ENCODE results near the gene SEMA6D.

Gene SEMA6D

GRCh38 chr15:47688573-47689086 is 28.7 kb upstream of the SEMA6D start:
- H3K27ac ChIP-seq (ENCODE audit: low read depth, low read length): no peak overlapping the region
- no peaks in the 10 kb centered on the region for H3K9me3 ChIP-seq (ENCODE audit: control insufficient read depth, insufficient read depth, low read depth, low read length)
- no peak overlapping the region for H3K9ac ChIP-seq (ENCODE audit: low read length)
- H3K4me3 ChIP-seq (ENCODE audit: low read depth, low read length): no peak overlapping the region
- no peaks in the 10 kb centered on the region for H3K36me3 ChIP-seq (ENCODE audit: control insufficient read depth, insufficient read depth, low read length)
- H3K27me3 ChIP-seq (ENCODE audit: control insufficient read depth, insufficient read depth, low read length): no peaks in the 10 kb centered on the region
- no peaks in the 10 kb centered on the region for H3K4me1 ChIP-seq (ENCODE audit: control insufficient read depth, insufficient read depth, low read length)

GRCh38 chr15:47689660-47690059 is 27.6 kb upstream of the SEMA6D start:
- Histone ChIP-seq H3K4me3 (ENCODE audit: low read depth, low read length) (no peak overlapping the region), H3K9me3 (ENCODE audit: control insufficient read depth, insufficient read depth, low read depth, low read length) (no peaks in the 10 kb centered on the region), H3K9ac (ENCODE audit: low read length) (no peak overlapping the region), H3K4me1 (ENCODE audit: control insufficient read depth, insufficient read depth, low read length) (no peaks in the 10 kb centered on the region), H3K36me3 (ENCODE audit: control insufficient read depth, insufficient read depth, low read length) (no peaks in the 10 kb centered on the region), H3K27ac (ENCODE audit: low read depth, low read length) (no peak overlapping the region), H3K27me3 (ENCODE audit: control insufficient read depth, insufficient read depth, low read length) (no peaks in the 10 kb centered on the region)

GRCh38 chr15:47691882-47692281 is 25.4 kb upstream of the SEMA6D start:
- Histone ChIP-seq H3K9ac (ENCODE audit: low read length) (no peak overlapping the region), H3K4me3 (ENCODE audit: low read depth, low read length) (no peak overlapping the region), H3K27ac (ENCODE audit: low read depth, low read length) (no peak overlapping the region), H3K4me1 (ENCODE audit: control insufficient read depth, insufficient read depth, low read length) (no peaks in the 10 kb centered on the region), H3K27me3 (ENCODE audit: control insufficient read depth, insufficient read depth, low read length) (no peaks in the 10 kb centered on the region), H3K36me3 (ENCODE audit: control insufficient read depth, insufficient read depth, low read length) (no peaks in the 10 kb centered on the region), H3K9me3 (ENCODE audit: control insufficient read depth, insufficient read depth, low read depth, low read length) (no peaks in the 10 kb centered on the region)

GRCh38 chr15:47696351-47696750 is 21.0 kb upstream of the SEMA6D start:
- no peaks in the 10 kb centered on the region for H3K36me3 ChIP-seq (ENCODE audit: control insufficient read depth, insufficient read depth, low read length)
- no peak overlapping the region for H3K9ac ChIP-seq (ENCODE audit: low read length)
- H3K4me1 ChIP-seq (ENCODE audit: control insufficient read depth, insufficient read depth, low read length): no peaks in the 10 kb centered on the region
- H3K27ac ChIP-seq (ENCODE audit: low read depth, low read length): no peak overlapping the region
- H3K9me3 ChIP-seq (ENCODE audit: control insufficient read depth, insufficient read depth, low read depth, low read length): no peaks in the 10 kb centered on the region
- no peaks in the 10 kb centered on the region for H3K27me3 ChIP-seq (ENCODE audit: control insufficient read depth, insufficient read depth, low read length)
- no peak overlapping the region for H3K4me3 ChIP-seq (ENCODE audit: low read depth, low read length)

GRCh38 chr15:47705281-47705997 is 11.9 kb upstream of the SEMA6D start:
- Histone ChIP-seq H3K9ac (ENCODE audit: low read length) (no peak overlapping the region), H3K4me3 (ENCODE audit: low read depth, low read length) (no peak overlapping the region), H3K27me3 (ENCODE audit: control insufficient read depth, insufficient read depth, low read length) (no peaks in the 10 kb centered on the region), H3K9me3 (ENCODE audit: control insufficient read depth, insufficient read depth, low read depth, low read length) (no peaks in the 10 kb centered on the region), H3K36me3 (ENCODE audit: control insufficient read depth, insufficient read depth, low read length) (no peaks in the 10 kb centered on the region), H3K4me1 (ENCODE audit: control insufficient read depth, insufficient read depth, low read length) (no peaks in the 10 kb centered on the region), H3K27ac (ENCODE audit: low read depth, low read length) (no peak overlapping the region)

- H3K4me1 ChIP-seq (ENCODE audit: control insufficient read depth, insufficient read depth, low read length): no peaks in the 10 kb centered on the region
- H3K27ac ChIP-seq (ENCODE audit: low read depth, low read length): no peak overlapping the region
- no peaks in the 10 kb centered on the region for H3K27me3 ChIP-seq (ENCODE audit: control insufficient read depth, insufficient read depth, low read length)
- no peak overlapping the region for H3K4me3 ChIP-seq (ENCODE audit: low read depth, low read length)
- H3K9ac ChIP-seq (ENCODE audit: low read length): no peak overlapping the region
- no peaks in the 10 kb centered on the region for H3K9me3 ChIP-seq (ENCODE audit: control insufficient read depth, insufficient read depth, low read depth, low read length)
- H3K36me3 ChIP-seq (ENCODE audit: control insufficient read depth, insufficient read depth, low read length): no peaks in the 10 kb centered on the region
Observed at GRCh38 chr15:47707391-47707790, 9.9 kb upstream of the SEMA6D start.

- no peaks in the 10 kb centered on the region for H3K9me3 ChIP-seq (ENCODE audit: control insufficient read depth, insufficient read depth, low read depth, low read length)
- H3K27ac ChIP-seq (ENCODE audit: low read depth, low read length): no peak overlapping the region
- no peaks in the 10 kb centered on the region for H3K27me3 ChIP-seq (ENCODE audit: control insufficient read depth, insufficient read depth, low read length)
- H3K36me3 ChIP-seq (ENCODE audit: control insufficient read depth, insufficient read depth, low read length): no peaks in the 10 kb centered on the region
- H3K9ac ChIP-seq (ENCODE audit: low read length): no peak overlapping the region
- H3K4me3 ChIP-seq (ENCODE audit: low read depth, low read length): no peak overlapping the region
- H3K4me1 ChIP-seq (ENCODE audit: control insufficient read depth, insufficient read depth, low read length): no peaks in the 10 kb centered on the region
Observed at GRCh38 chr15:47708161-47708980, 8.9 kb upstream of the SEMA6D start.

- Histone ChIP-seq H3K9me3 (ENCODE audit: control insufficient read depth, insufficient read depth, low read depth, low read length) (no peaks in the 10 kb centered on the region), H3K9ac (ENCODE audit: low read length) (no peak overlapping the region), H3K4me3 (ENCODE audit: low read depth, low read length) (no peak overlapping the region), H3K36me3 (ENCODE audit: control insufficient read depth, insufficient read depth, low read length) (no peaks in the 10 kb centered on the region), H3K4me1 (ENCODE audit: control insufficient read depth, insufficient read depth, low read length) (0 out of 2 replicates have a peak, but pooled peaks cover 4% of the 10 kb centered on the region), H3K27me3 (ENCODE audit: control insufficient read depth, insufficient read depth, low read length) (peaks cover 22% of the 10 kb centered on the region), H3K27ac (ENCODE audit: low read depth, low read length) (no peak overlapping the region)
Observed at GRCh38 chr15:47711655-47712054, 5.7 kb upstream of the SEMA6D start.

- peaks cover 13% of the 10 kb centered on the region for H3K4me1 ChIP-seq (ENCODE audit: control insufficient read depth, insufficient read depth, low read length)
- H3K4me3 ChIP-seq (ENCODE audit: low read depth, low read length): no peak overlapping the region
- no peak overlapping the region for H3K27ac ChIP-seq (ENCODE audit: low read depth, low read length)
- H3K36me3 ChIP-seq (ENCODE audit: control insufficient read depth, insufficient read depth, low read length): no peaks in the 10 kb centered on the region
- no peak overlapping the region for H3K9ac ChIP-seq (ENCODE audit: low read length)
- no peaks in the 10 kb centered on the region for H3K9me3 ChIP-seq (ENCODE audit: control insufficient read depth, insufficient read depth, low read depth, low read length)
- peaks cover 49% of the 10 kb centered on the region for H3K27me3 ChIP-seq (ENCODE audit: control insufficient read depth, insufficient read depth, low read length)
Observed at GRCh38 chr15:47715402-47715801, 1.9 kb upstream of the SEMA6D start.

- Histone ChIP-seq H3K27ac (ENCODE audit: low read depth, low read length) (no peak overlapping the region), H3K27me3 (ENCODE audit: control insufficient read depth, insufficient read depth, low read length) (peaks cover 51% of the 10 kb centered on the region), H3K4me1 (ENCODE audit: control insufficient read depth, insufficient read depth, low read length) (peaks cover 19% of the 10 kb centered on the region), H3K9me3 (ENCODE audit: control insufficient read depth, insufficient read depth, low read depth, low read length) (no peaks in the 10 kb centered on the region), H3K4me3 (ENCODE audit: low read depth, low read length) (no peak overlapping the region), H3K36me3 (ENCODE audit: control insufficient read depth, insufficient read depth, low read length) (no peaks in the 10 kb centered on the region), H3K9ac (ENCODE audit: low read length) (no peak overlapping the region)
Observed at GRCh38 chr15:47715856-47716445, 1.4 kb upstream of the SEMA6D start.

- H3K27ac ChIP-seq (ENCODE audit: low read depth, low read length): no peak overlapping the region
Observed at GRCh38 chr15:47716516-47716915, 789 bp upstream of the SEMA6D start.

More at GRCh38 chr15:47716516-47716915, 789 bp upstream of the SEMA6D start:
- peaks cover 19% of the 10 kb centered on the region for H3K4me1 ChIP-seq (ENCODE audit: control insufficient read depth, insufficient read depth, low read length)
- H3K9ac ChIP-seq (ENCODE audit: low read length): no peak overlapping the region
- H3K4me3 ChIP-seq (ENCODE audit: low read depth, low read length): 0 out of 2 replicates have a peak overlapping the region, but pooled peaks have one; percentile 84
- H3K27me3 ChIP-seq (ENCODE audit: control insufficient read depth, insufficient read depth, low read length): peaks cover 56% of the 10 kb centered on the region
- no peaks in the 10 kb centered on the region for H3K9me3 ChIP-seq (ENCODE audit: control insufficient read depth, insufficient read depth, low read depth, low read length)
- H3K36me3 ChIP-seq (ENCODE audit: control insufficient read depth, insufficient read depth, low read length): no peaks in the 10 kb centered on the region

All from HUES6 (cell line).